ENCODE results near the gene LTBP1.
"Not testable (repeated sequence)": the region's sequence is repeated elsewhere in the genome, so short reads cannot be mapped to it uniquely, and the experiment has no call there.

Gene LTBP1

DNA sequence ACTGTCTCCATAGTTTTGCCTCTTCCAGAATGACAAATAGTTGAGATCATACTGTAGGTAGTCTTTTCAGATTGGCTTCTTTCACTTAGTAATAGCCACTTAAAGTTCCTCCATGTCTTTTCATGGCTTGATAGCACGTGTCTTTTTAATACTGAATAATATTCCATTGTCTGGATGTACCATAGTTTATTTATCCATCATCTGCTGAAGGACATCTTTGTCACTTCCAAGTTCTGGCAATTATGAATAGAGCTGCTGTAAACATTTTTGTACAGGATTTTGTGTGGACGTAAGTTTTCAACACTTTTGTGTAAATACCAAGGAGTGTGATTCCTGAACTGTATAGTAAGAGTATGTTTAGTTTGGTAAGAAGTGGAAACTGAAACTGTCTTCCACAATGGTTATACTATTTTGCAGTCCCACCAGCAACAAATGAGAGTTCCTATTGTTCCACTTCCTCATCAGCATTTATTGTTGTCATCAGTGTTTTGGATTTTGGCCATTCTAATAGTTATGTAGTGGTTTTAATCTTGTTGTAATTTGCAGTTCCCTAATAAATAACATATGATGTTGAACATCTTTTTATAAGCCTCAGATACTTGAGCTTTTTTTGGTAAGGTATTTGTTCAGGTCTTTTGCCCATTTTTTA lies 18.9 kb downstream of the LTBP1 start:
- no peak for DNase-seq

DNA sequence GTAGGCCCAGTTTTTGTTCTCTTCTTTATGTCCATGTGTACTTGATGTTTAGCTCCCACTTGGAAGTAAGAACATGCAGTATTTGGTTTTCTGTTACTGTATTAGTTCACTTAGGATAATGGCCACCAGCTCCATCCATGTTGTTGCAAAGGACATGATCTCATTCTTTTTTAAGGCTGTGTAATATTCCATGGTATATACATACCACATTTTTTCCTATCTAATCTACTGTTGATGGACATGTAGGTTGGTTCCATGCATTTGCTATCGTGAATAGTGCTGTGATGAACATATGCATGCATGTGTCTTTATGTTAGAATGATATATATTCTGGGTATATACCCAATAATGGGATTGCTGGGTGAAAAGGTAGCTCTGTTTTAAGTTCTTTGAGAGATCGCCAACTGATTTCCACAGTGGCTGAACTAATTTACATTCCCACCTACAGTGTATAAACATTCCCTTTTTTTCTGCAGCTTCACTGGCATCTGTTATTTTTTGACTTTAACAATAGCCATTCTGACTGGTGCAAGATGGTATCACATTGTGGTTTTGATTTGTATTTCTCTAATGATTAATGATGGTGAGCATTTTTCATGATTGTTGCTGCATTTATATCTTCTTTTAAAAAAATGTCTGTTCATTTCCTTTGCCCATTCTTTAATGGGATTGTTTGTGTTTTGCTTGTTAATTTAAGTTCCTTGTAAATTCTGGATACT lies 22.9 kb downstream of the LTBP1 start:
- DNase-seq: no peak

DNA sequence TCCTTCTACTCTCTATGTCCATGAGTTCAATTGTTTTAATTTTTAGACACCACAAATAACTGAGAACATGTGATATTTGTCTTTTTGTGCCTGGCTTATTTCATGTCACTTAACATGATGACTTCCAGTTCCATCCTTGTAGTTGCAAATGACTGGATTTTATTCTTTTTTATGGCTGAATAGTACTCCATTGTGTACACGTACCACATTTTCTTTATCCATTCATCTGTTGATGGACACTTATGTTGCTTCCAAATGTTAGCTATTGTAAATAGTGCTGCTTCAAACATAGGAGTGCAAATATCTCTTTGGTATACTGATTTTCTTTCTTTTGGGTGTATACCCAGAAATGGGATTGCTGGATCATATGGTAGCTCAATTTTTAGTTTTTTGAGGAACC lies 27.0 kb downstream of the LTBP1 start:
- DNase-seq: not testable (repeated sequence)

DNA sequence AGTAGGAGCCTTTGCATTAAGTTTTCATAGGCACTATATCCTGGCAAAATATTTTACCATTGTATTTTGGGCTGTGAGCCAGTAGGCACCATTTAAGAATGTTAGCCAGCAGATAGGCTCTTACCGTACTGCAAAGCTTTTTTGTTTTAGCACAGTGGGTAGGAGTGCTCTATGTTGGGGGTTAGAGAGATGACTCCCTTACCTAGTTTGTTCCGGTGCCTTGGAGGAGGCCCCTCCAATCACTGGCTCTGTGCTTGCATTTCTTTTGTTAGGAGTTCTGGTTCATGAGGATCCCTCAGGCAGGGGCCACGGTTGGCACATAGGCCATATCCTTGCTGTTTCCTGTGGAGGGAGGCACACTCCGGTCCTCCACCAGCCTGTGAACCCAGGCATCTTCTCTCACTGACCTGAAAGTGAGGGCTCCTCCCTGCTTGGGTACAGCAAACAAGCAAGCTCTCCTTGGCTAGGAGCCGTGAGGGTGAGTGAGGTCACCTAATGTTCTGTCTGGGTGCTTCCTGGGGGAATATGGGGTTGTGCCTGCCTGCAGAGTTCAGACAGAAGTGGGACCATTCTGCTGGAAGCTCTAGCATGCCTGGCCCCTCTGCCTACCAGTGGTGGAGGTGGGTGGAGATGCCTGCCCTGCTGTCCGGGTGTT lies 29.8 kb downstream of the LTBP1 start:
- no peak for DNase-seq

DNA sequence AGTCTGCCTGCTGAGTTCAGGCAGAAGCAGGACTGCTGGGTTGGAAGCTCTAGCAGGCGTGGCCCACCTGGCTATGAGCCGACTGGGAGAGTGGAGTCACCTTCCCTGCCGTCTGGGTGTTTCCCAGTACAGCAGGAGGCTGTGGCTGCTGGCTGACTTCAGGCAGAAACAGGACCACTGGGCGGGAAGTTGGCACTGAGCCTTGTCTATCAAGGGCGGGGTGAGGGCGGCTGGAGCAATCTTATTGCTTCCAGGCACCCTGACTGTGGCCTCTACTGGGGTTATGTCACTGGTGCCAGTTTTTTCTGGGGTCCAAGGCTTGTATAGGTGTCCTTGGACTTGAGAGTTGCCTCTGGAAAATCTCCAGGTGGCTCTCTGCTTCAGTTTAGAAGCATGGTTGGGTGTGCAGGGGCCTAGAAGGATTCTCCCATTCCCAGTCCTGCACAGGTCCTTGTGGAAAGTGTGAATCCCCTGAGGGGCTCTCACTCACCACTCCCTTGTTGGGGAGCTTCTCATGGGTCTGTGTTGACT lies 30.5 kb downstream of the LTBP1 start:
- DNase-seq: no peak

DNA sequence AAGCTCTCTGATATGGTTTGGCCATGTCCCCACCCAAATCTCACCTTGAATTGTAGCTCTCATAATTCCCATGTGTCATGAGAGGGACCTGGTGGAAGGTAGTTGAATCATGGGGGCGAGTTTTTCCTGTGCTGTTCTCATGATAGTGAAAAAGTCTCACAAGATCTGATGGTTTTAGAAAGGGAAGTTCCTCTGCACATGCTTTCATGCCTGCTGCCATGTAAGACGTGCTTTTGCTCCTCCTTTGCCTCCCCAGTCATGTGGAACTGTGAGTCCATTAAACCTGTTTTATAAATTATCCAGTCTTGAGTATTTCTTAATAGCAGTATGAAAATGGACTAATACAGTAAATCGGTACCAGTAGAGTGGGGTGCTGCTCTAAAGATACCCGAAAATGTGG lies 34.9 kb downstream of the LTBP1 start:
- DNase-seq: no peak

DNA sequence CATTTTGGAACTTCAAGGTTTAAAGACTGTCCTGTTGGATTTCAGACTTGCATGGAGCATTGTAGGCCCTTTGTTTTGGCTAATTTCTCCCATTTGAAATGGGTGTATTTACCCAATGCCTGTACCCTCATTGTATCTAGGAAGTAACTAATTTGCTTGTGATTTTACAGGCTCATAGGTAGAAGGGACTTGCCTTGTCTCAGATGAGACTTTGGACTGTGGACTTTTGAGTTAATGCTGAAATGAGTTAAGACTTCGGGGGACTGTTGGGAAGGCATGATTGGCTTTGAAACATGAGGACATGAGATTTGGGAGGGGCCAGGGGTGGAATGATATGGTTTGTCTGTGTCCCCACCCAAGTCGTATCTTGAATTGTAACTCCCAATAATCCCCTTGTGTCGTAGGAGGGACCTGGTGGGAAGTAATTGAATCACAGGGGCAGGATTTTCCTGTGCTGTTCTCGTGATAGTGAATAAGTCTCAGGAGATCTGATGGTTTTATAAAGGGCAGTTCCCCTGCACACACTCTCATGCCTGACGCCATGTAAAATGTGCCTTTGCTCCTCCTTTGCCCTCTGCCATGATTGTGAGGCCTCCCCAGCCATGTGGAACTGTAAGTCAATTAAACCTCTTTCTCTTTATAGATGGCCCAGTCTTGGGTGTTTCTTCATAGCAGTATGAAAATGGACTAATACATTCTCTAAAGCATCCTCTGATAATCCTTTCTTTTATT lies 36.6 kb downstream of the LTBP1 start:
- not testable (repeated sequence) for DNase-seq

DNA sequence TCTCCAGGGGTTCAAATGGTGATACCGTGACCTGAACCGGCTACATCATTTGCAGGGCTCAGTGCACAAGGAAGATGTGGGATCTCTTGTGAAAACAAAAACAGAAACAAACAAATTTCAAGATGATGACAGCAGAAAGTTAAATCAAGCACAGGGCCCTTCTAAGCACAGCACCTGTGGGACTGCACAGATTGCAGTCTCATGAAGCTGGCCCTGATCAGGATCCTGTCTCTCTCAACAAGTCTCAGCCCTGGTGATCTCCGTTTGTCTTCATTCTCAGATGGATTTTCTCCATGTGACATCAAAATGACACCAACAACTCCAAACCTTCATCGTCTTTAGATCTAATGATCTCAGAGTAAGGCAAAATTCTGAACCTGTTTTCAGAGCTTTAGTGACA lies 39.7 kb downstream of the LTBP1 start:
- DNase-seq: no peak

DNA sequence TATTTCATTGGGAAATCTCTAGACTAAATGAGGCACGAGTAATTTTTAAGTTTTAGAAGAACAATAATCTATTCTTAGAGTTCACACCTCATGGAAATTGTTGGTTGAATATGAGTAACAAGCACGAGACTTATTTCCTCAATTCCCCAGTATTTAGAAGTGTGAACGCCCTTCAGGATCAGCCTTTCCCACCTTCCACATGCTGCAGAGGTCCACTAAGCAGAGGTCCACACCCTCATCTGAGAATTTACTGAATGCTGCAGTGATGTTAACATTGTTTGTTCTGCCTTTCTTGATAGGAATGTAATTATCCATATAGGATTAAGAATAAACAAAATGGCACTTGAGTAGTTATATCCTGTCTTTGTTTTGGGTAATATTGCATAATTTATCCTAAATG lies 41.8 kb downstream of the LTBP1 start:
- DNase-seq: no peak

DNA sequence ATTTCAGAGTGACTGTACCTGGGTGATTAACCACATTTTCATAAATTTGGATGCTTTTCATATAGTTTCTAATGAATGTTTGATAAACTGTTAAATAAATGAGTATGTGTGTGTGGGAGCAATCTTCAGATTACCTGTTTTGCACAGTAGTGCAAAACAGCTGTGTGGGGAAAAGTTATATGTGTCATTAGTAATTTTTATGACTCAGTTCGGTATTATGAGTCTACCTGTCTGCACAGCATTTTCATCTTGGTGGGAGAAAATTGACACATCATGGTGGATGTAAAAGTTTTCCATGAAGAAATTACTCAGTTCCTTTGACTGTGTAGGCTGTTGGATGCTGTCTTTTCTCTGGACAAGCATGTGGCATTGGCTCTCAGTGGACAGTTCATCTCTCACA lies 43.8 kb downstream of the LTBP1 start:
- no peak for DNase-seq

DNA sequence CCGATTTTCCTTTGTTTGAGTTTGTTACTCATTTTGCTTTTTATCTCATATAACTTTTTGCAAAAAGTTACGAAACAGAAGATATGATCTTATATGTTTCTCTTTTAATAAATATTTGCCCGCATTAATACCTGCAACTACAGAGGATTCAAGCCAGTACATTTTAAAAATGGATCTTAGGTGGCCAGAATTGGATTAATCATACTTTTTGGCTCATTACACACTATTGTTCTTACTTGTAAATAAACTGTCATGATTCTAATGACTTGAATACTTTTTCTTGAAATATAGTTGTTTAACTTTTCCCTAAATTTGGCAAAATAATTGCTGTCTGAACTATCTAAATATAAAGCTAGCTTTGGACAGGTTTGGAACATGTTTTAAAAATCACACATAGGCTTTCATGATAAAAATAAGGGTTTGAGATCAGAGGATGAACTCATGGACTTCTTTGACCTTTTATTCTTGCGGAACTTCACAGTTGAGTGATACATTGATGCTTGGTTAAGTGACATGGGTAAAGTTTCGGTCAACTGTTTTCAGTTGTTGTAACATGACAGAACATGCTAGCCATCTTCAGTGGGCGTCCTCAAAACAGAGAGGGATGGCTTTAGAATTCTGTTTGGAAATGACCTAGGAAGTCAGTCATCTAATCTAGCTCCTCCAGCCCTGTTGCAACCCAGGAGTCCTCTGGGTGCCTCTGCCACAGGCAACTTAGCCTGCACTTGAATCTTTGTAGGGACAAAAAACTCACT lies 44.5 kb downstream of the LTBP1 start:
- DNase-seq: no peak

DNA sequence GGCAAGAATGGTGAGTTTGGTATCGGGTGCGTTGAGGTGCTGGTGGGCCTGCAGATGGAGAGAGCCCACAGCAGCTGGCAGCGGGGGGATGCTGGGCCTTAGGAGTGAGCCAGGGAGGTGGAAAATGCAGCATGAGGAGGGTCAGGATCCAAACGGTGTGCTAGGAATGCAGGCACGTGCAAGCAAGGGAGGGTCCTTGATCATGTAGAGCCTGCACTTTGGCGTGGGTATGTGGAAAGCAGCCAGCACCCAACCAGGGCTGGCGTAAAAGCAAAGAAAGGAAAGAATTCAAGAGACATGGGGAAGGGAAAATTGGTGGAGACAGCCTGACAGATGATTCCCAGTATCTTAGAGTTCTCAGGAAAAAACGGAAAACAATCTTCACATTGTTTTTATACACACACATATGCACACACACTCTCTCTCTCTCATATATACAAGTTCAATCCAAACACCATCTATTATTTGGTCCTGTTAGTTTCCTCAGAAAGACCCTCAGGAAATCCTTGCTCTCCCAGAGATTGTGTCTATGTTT lies 46.3 kb downstream of the LTBP1 start:
- DNase-seq: no peak

DNA sequence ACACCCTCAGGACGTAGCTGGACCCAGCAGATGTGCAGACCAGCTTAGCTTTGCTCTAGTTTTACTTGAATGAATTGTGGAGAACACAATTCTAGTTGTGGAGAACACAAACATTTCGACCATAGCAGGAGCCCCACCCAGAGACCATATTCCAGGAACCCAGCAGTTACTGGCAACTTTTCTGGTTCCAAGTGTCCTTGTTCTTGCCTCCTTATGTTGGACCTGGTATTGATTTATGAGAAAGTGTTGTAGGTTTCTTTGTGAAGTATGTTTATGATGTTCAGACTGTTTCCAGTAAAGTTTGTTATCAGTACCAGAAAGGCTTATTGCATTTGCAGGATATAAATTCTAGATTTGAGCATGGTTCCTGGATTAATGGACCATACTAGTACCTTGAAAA lies 51.0 kb downstream of the LTBP1 start:
- DNase-seq: no peak

DNA sequence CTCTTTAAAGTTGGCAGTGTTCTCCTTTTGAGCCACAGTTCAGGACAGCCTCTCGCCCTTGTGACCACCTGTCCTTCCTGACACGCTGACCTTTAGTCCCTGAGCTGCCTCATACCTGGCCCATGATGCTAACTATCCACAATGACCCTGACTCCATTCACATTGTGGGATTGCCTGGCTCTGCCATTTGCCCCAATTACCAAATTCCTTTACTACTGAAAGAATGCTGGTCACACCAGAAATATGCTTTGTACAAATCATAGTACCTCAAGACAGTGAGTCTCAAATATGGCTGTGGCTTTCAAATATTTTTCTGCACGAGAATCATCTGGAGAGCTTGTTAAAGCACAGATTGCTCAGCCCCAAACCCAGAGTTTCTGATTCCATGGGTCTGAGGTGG lies 54.2 kb downstream of the LTBP1 start:
- DNase-seq: no peak

DNA sequence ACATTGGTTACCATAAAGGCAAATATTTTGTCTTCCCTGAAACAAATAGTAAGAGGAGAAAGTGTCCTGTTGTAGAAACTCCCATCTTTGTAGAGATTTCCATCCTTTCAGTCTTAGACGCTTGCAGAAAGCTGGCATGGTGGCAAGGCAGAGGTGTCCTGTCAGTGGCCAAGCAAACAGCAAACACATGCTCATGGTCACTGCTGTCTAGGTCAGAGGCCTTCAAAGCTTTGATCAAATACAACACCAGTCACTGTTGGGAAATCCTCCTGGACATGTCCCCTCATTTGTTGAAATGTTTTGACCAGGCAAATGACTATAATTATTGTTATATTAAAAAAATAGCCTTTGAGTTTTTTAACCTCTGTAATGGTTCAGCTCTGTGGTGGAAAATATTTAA lies 55.1 kb downstream of the LTBP1 start:
- no peak for DNase-seq

DNA sequence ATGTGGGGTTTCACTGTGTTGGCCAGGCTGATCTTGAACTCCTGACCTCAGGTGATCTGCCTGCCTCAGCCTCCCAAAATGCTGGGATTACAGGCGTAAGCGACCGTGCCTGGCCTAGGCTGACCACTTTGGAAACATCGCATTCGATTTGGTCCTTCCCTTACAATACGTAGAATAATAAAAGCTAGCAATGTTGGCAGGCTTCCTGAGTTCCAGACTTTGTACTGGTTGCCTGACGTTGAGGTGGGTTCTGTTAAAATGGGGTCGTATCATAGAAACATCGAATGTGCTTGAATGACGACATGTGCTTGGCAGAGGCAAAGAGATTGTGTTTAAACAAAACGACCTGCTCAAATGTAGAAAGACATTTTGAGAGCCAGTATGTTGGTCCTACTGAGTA lies 56.1 kb downstream of the LTBP1 start:
- no peak for DNase-seq

DNA sequence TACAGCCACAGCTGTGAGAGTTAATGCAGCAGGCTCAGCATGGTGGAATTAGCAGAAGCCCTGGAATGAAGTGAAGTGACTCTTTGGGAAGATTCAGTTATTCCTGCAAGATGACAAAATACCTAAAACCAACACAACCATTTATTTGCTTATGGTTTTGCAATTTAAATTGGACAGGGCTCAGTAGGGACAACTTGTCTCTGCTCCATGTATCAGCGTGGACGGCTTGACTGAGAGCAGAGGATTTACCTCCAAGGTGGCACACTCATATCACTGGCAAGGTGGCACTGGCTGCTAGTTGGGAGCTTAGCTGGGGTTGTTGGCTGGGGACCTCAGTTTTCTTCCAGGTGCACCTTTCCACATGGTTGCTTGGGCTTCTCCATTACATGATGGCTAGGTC lies 58.3 kb downstream of the LTBP1 start:
- no peak for DNase-seq

DNA sequence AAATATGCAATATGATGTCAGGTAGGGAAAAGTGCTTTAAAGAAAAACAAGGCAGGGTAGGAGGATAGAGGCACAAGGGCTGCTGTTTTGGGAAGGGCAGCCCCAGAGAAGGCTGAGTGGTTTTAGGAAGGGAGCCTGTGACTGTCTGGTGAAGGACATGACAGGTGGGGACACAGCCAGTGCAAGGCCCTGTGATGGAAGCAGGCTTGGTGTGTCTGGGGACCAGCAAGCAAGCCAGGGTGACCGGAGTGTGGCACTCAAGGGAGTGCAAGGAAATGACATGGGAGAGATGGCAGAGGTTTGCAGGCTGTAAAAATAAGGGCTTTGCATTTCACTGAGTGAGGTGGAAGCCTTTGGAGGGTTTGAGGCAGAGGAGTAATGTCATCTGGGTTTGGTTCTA lies 62.0 kb downstream of the LTBP1 start:
- DNase-seq: no peak

DNA sequence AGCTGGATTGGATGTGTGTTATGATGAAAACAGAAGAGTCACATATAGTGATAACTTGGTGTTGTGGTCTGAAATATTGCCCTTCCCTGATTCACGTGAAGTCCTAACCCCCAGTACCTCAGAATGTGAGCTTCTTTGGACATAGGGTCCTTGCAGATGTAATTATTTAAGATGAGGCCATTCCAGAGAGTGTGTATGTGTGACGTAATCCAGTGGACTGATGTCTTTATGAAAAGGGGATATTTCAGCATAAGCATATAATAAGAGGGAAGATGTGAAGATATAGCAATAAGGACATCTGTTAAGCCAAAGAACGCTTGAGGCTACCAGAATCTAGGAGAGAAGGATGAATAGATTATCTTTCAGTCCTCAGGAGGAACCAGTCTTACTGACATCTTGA lies 62.5 kb downstream of the LTBP1 start:
- no peak for DNase-seq

DNA sequence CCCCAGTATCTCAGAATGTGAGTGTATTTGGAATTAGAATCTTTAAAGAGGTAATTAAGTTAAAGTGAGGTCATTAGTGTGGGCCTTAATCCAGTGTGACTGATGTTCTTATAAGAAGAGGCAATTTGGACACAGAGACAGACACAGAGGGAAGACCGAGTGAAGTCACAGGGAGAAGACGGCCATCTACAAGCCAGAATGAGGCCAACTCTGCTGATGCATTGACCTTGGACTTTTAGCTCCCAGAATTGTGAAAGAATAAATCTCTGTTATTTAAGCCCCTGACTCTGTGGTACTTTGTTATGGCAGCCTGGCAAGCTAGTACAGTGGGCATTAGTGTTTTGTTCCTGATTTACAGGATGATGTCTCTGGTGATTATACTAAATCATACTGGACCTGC lies 64.6 kb downstream of the LTBP1 start:
- no peak for DNase-seq

DNA sequence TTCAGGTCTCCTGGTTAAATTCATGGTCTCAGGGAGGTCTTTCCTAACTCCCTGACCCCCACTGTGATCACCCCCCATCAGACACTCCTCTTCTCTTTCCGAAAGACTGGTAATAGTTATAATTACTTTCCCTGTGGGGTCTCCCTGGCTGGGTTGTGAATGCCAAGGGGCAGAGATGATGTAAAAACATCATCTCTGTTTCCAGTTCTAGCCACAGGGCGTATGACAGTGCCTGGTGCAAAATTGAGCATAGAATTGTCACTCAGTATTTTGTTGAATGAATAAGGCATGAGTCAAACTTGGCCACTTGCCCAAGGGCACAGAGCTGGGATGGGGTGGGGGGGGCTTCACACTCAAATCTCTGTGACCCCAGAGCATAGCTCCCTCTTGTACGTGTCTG lies 65.2 kb downstream of the LTBP1 start:
- DNase-seq: no peak

DNA sequence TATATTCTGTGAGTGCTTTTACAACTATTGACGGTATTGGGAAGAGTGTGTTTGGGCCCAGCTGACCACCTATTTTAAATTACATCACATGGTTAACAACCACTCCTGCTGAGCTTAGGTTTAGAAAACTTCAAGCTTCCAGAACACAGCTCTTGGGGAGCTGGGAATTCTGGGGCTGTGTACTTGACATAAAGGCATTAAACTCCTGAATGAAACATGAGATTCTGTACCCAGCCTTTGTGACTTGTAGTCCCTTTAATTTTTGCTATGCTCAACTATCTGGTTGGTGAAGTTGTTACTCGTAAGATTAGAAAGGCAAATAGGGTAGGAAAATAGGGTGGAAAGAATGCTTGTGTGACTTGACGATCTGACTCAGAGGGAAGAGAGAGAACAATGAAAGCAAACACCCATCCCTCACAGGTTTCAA lies 66.9 kb downstream of the LTBP1 start:
- DNase-seq: no peak

Measured in central memory CD4-positive, alpha-beta T cell (primary cell).